HG03378 (cell line): ENCODE data around the gene KLF11.

Source experiments
- ATAC-seq: cut with Tn5 transposase; IDR thresholded peaks from one replicate; pipeline ENCODE4 v1.9.1; 2021; ENCODE audit warnings: mild to moderate bottlenecking, moderate library complexity; ENCODE audit not compliant: unreplicated experiment

The KLF11 gene

DNA sequence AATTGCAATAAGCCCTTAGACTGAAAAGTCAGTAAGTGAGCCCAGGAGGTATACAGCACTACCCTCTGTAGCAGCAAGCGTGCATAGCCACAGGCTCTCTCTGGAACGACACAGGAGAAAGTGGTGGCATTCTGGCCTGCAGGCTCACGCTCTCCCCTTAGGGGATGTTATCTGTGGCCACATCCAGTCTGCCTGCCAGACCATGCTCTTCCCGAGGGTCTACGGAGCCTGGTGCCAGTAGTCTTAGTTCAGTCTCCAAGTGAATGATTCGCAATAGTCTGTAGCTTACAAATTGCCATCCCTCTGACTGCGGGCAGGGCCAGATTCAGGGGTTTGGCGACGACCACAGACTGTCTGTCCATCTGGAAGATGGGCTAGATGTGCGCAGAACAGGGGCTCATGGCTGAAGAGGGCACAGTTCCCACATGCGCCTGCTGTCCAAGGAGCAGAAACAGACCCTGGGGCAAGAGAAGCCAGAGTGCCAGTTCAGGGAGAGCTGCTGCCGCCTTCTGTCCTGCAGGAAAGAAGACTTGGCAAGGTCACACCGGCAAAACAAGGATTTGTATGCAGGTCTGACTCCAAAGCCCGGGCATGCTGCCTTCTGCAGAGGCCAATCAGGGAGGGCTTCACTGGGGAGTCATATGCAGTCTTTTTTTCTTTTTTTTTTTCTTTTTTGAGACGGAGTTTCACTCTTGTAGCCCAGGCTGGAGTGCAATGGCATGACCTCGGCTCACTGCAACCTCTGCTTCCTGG, 3.5 kb upstream of the KLF11 start:
- no peak for ATAC-seq

DNA sequence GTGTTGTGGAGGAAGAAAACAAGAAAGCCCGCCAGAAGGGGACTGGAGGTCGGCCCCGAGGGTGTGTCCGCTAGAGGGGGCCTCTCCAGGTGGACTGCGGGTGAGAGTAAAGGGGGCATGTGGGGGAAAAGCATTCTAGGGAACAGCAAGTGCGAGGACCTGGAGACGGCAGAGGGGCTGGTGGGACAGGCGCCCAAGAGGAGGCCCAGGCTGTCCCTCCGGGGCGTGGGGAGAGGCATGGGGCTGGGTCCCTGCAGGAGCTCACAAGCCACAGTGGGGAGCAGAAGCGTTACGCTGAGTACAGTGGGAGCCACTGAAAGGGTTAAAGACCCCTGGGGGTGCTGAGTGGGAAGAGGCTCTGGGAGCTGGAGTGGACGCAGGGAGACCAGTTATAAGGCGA, 1.6 kb upstream of the KLF11 start:
- ATAC-seq, result no peak

DNA sequence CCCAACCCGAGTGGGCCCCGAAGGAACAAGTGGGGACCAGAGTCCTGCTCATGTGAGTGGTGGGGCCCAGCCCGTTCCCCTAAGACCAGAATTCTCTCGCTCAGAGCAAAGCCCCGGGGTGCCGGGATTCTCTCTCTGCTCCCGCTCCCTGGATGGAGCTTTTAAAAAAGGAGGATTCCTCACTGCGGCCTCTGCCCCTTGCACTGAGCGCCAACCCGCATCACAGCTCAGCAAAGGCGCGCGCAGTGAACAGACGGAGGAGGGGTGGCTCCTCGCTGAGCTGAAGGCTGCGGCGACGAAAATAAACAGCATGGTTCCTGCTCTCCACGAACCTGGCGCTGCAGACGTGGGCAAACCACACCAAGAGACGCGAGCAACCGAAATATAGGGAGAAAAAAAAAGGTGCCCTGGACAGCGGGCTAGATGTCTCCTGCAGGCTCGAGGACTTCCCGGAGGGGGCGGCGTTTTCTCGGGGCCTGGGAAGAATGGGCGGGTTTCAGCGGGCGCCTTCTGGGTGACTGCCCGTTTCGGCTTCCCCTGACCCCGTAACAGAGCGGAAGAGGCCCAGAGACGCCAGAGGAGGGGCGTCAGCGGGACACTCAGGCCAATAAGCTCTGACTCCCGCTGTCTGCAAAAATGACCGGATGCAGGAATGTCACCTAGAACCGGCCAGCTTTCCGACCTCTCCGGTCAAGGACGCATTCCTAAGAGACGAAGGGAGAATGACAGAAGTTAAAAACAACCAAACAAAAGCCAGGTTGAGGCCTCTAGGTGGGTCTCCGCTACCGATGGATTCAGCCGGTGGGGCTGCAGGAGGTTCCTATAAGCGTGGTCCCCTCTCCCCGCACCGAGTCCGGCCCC, 819 bp upstream of the KLF11 start:
- ATAC-seq, result no peak

DNA sequence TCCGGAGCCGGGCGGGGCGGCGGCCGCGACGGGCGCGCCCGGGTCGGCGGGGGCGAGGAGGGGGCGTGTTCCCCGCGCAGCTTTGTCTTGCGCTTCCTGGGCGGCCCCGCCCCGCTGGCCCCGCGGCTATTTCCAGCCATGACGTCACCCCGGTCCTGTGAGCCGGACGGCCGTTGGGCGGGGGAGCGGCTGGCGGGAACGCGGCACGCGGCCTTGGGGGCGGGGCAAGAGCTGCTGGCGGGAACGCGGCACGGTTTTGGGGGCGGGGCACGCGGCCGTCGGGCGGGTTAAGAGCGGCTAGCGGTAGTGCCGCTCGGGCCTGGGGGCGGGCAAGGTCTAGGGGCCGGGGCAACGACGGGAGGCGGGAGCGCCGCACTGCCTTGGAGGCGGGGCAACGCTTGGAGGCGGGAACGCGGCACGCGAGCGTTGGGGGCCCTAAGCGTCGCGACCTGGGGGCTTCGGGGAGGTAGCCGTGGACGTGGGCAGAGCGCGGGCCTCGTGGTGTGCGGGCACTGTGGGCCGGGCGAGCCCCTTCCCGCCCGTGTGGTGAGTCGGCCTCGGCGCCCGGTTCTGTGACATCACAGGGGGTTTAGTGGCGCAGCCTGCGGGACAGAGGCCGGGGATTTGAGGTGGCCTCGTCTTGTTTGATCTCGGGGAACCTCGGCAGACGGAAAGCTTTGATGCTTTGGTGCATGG, 704 bp downstream of the KLF11 start:
- ATAC-seq, result no peak

DNA sequence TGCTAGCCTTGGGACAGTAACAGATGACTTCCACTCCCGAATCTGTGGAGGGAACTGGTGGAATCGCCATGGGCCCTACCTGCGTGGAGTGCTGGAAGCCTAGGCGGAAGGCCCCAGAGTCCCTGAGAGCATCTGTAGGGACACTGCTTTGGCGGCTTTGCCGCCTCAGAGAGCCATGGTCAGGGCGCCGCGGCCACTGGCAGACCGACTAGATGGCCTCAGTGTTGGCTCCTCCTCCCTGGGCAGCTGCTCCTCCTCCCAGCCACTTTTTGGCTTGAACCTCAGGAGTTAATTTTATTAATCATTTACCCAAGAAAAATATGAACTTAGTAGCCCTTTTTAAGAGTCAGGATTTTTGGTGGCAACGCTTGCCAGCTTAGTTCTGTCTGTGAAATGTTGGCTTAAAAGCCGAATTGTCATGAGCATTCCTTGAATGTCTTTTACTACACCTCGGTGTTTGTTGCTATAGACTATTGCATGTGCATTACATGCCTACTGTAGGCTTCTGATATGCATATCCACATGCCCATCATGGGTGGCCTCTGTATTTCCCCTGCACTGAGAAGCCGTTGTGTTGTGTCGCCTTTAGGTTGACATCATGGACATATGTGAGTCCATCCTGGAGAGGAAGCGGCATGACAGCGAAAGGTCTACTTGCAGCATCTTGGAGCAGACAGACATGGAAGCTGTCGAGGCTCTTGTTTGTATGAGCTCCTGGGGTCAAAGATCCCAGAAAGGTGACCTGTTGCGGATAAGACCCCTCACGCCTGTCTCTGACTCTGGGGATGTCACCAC, 2.4 kb downstream of the KLF11 start:
- ATAC-seq, result no peak

DNA sequence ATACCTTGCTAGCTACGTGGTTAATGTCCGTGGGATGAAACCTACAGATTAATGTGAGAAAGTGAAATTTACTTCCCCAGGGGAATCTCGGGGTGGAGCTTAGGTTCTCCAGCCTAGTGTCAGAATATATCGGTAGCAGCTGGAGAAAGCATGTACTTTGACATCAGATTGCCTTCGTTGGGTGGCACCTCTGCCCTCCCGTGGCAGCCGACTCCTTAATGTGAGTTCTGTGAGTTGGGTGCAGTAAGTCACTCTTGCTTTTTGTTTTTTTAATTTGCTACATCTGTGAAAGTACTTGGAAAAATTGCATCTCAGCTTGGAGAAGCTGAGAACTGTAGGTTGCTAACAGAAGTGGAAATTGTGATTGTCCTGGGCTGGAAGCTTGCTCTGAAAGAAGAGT, 3.6 kb downstream of the KLF11 start:
- no peak for ATAC-seq

DNA sequence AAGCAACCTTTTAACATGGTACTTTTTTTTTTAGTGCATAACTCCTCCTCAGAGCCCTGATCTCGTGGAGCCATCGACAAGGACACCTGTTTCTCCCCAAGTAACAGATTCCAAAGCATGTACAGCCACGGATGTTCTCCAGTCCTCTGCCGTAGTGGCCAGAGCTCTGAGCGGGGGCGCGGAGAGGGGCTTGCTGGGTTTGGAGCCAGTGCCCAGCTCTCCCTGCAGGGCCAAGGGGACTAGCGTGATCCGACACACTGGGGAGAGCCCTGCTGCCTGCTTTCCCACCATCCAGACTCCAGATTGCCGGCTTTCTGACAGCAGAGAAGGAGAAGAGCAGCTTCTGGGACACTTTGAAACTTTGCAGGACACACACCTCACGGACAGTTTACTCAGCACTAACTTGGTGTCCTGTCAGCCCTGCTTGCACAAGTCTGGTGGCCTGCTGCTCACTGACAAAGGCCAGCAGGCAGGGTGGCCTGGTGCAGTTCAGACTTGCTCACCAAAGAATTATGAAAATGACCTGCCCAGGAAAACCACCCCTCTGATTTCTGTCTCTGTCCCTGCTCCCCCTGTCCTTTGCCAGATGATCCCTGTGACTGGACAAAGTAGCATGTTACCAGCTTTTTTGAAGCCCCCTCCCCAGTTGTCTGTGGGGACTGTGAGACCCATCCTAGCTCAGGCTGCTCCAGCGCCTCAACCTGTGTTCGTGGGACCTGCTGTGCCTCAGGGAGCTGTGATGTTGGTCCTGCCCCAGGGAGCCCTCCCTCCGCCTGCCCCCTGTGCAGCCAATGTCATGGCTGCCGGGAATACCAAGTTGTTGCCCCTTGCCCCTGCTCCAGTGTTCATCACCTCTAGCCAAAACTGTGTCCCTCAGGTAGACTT, 4.5 kb downstream of the KLF11 start:
- ATAC-seq, result no peak

DNA sequence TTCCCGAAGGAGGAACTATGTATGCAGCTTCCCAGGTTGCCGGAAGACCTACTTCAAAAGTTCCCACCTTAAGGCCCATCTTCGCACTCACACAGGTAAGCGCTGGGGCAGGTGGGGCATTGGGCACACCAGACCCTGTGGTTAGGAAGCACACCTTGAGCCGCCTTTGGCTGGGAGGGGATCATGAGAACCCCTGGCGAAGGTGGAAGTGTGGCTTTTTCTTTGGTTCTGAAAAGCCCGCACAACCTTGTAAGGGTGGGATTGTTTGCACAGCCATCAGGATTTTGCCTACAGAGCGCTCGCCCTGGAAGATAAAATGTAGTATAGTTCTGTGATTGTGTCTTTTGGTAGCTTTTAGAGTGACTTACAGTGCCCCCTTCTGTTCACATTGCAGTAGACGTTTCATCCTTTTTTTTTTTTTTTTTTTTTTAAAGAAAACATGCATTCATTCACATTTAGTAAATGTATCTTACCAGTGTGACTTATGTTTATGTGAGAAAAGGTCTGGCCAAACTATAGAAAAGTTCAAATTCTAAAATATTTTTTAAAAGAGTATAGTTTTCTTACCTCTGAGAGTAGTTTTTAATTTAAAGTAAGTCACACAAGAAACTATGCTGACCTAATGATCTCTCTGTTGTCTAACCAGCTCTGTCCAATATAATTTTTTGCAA, 5.3 kb downstream of the KLF11 start:
- no peak for ATAC-seq

DNA sequence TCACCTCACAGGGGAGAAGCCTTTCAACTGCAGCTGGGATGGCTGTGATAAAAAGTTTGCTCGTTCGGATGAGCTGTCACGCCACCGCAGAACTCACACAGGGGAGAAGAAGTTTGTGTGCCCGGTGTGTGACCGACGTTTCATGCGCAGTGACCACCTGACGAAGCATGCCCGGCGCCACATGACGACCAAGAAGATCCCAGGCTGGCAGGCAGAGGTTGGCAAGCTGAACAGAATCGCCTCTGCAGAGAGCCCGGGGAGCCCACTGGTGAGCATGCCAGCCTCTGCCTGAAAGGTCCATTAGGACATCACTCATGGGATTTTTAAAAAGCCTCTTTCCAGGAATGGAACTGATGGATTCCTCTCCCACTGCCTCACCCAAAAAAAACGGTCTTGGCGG, 8.9 kb downstream of the KLF11 start:
- no peak for ATAC-seq

DNA sequence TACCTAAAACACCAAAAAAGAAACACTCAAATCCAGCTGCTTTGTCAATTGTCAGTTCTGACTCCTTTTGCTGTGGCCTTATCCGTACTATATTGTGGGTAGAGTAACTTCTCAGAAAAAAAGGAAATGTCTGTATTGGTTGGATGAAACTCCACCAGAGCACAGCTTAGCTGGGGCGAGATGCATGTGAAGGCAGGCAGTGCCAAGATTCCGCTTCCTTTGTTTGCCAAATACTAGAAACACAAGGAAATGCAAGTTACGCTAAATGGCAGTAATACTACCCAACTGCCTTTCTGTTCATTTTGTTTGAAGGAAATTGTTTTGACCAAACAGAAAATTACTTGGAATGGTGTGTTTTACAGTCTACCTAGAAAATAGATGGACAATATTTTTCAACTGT, 10.0 kb downstream of the KLF11 start:
- ATAC-seq, result no peak

DNA sequence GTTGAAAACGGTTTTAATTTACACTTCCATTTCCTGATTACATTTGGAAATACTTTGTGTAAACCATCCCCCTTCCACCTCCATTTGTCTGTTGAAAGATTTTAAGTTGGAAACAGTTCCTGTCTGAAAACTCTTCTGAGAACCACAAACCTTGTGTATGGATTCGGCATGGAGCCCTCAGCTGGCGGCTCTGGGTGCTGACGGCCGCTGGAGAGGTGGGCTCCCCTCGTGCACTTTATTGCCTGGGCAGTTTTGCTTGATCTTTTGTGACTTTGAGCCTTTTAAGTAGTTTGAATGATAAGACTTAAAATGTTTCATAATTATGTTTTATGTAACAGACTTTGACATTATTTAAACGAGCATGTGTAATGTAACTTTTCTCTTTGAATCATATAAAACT, 11.1 kb downstream of the KLF11 start:
- ATAC-seq, result no peak

DNA sequence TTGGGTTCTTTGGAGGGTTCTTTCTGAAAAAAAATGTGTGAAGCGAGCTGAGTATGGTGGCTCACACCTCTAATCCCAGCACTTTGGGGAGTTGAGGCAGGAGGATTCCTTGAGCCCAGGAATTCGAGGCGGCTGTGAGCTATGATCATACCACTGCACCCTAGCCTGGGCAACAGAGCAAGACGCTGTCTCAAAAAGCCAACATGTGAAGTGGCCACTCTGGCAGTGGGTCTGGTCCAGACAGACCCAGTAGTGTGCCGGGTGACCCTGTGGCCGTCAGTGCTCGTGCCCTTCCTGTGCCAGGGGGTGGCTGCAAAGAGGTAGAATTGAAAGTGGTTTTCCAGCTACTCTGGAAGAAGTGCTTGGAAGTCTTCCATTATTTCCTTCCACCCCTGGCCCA, 11.6 kb downstream of the KLF11 start:
- ATAC-seq, result no peak

DNA sequence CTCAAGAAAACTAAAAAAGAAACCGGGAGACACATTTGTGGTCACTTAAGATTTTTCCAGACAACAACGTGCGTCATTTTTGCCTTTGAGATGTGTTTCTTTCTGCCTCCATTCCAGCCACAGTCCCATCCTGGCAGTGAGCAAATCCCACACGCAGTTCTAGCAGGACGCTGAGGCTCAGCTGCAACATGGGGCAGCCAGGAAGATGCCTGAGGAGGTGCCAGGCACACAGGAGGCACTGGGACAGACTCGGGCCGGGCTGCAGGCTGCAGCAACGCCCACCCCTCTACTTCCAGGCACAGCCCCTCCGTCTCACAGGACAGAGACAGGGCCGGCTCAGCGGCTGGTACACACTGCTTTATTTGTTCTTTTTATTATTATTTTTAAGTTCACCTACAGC, 13.1 kb downstream of the KLF11 start:
- no peak for ATAC-seq

DNA sequence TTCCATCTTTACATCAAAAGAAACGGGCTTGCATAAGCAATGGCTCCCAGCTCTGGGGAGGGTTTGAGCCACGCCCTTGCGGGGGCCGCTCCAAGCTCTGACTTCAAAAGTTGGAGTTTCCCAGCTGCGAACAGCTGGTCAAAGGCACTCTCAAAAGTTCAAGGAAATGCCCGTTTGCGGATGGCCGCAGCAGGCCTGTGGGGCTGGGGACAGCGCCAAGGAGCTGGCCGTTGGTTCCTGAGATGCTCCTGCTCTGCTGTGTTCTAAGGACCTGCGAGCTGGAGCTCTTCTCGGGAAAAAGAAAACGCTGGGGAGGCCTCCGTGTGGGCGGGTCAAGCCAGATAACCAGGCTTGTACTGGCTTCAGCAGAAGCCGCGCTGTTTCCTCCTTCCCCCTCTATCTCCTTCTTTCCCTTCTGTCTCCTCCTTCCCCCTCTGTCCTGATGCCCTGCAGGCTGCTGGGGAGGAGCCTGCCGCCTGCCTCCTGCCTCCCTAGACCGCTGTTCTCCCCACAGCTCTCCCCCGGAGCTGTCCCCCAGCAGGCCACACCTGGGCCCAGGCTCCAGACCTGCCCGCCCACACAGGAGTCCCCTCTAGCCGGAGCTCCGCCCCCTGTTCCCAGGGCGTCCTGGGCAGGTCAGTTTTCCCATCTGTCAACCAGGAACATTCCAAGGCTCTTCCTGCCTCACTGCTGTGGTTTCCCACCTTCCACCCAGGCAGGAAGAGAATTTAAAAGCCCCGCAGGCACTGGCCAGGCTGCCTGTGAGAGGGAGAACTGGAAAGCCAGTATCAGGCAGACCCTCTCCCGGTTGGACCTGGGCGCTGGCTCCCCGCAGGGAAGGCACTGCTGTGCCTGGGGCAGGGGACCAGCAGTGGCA, 14.1 kb downstream of the KLF11 start:
- no peak for ATAC-seq

DNA sequence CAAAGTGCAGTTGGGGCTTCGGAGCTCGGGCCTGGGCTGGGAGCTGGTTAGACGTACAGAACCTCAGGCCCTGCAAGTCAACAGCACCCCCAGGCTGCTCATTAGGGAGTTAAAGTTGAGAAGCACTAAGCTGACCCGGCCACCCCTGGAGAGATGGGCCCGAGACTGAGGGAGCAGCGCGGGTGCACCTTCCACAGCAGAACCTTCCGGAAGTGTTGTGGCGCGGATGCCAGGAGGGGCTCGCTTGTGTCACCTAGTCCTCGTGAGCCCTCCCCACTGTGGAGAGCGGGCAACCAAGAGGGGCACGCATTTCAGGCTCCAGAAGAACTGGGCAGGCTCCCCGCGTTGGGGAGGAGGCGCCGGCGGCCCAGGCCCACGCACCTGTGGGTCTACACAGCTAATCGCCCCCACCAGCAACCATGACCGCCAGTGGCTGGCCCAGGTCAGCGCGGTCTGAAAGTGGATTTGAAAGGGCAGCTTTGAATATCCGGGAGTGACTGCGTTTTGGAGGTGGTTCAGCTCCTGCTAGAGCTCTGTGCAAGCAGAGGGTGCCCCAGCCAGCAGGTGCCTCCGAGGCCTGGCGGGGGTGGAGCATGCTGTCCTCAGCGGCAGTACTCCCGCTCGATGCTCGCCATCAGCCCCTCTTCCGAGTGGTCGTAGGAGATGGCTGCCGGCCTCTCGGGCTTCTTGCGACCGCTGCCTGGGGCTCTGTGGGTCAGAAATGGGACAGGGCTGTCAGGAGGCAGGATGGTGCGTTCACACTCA, 15.1 kb downstream of the KLF11 start:
- ATAC-seq, result no peak

DNA sequence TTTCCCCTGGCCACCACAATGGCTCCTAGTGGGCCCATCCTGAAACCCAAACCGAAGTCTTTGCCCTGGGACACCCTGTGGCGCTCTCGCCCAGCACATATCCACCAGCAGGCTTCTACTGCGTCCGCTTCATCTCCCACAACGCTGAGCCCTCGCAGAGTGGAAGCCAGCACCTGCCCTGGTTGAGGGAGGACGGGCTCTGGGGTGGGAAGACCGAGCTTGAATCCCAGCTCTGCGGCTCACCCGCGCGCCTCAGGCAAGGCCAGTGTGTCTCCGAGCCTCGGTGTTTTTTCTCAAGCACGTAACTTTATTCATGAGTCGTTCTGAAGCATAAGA, 15.6 kb downstream of the KLF11 start:
- no peak for ATAC-seq

DNA sequence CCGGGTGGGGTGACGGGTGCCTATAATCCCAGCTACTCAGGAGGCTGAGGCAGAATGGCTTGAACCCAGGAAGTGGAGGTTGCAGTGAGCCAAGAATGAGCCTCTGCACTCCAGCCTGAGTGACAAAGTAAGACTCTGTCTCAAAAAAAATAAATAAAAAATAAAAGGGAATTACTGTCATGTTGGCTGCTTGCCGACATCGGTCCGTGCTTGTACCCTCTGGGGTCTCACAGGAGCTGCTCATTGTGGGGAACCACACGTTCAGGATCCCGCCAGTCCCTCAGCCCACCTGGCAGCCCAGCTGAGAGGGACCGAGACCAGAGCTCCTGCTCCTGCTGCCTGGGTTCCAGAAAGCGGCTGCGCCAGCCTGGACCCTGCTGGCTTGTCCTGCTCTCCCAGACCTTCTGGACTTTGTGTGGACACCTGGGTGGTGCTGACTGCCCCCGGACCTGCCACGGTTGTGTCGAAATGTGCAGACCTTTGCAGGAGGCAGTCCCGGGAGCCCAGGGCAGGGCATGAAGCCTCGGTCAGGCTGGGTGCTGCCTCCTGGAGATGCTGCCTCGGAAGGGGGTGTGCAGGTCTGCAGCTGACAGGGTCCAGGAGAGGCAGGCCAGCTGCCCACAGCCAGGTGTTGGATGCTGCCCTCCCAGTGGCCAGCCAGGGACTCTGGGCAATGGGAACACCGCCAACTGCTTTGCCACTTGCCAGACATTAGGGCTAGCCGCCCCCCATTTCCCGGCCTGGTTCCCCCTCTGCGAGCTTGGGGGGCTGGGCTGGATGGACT, 16.4 kb downstream of the KLF11 start:
- ATAC-seq, result no peak
